ENCODE data around the gene ARMC9.
A peak's percentile ranks its signal among the peaks of the same experiment; 100 is the strongest.

Gene ARMC9

DNA sequence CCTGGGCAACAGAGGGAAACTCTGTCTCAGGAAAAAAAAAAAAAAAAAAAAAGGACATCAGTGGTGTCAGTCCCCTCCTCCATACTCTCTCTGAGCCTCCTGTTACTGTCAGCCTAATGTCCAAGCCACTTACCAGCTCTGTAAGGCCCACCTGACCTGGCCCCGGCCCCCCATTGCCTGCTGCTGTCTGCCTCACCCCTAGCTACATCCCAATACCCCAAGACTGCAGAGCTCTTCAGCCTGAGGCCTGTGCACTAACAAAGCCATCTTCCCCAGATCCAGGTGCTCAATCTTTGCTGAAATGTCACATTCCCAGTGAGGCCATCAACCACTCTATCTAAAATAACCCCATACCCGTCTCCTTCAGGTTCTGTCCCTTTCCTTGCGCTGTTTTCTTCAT is 5.7 kb downstream of the ARMC9 start:
- no peak for DNase-seq (ENCODE audit: low read depth)

DNA sequence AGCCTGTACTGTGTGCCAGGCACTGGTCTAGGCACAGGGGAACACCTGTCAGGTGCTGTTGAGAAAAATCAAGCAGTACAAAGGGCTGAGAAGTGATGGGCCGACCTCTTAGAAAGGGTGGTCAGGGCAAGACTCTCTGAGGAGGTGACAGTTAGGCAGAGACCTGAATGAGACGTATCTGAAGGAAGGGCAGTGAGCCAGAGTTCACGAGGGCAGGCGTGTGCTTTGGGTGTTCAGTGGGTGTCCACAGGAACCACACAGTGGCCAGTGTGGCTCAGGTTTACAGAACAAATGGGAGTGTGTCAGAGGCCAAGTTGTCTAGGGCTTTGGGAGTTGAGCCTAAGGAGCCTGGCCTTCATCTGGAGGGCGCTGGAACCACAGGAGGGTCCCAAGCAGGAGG is 6.2 kb downstream of the ARMC9 start:
- no peak for DNase-seq (ENCODE audit: low read depth)

DNA sequence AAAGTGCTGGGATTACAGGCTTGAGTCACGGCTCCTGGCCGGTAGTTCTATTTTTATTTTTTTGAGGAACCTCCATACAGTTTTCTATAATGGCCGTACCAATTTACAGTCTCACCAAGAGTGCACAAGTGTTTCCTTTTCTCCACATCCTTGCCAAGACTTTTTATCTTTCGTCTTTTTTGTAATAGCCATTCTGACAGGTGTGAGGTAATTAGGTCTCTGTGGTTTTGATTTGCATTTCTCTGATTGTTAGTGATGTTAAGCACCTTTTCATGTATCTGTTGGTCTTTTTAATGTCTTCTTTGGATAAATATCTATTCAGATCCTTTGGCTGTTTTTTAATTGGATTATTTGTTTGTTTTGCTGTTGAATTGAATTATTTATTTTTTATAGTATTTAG is 9.3 kb downstream of the ARMC9 start:
- no peak for DNase-seq (ENCODE audit: low read depth)

DNA sequence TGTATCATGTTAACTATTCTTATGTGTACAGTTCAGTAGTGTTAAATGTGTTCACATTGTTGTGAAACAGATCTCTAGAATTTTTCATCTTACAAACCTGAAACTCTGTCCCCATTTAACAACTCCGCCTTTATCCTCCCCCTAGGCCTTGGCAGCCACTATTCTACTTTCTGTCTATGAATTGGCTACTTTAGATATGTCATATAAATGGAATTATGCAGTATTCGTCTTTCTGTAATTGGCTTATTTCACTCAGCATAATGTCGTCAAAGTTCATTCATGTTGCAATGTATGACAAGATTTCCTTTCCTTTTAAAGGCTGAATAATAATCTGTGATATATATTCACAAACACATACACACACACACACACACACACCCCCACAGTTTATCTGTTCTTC is 12.4 kb downstream of the ARMC9 start:
- DNase-seq (ENCODE audit: low read depth), result no peak

GRCh38 chr2:231211486-231211885 is 13.1 kb downstream of the ARMC9 start:
- DNase-seq (ENCODE audit: low read depth), result no peak

DNA sequence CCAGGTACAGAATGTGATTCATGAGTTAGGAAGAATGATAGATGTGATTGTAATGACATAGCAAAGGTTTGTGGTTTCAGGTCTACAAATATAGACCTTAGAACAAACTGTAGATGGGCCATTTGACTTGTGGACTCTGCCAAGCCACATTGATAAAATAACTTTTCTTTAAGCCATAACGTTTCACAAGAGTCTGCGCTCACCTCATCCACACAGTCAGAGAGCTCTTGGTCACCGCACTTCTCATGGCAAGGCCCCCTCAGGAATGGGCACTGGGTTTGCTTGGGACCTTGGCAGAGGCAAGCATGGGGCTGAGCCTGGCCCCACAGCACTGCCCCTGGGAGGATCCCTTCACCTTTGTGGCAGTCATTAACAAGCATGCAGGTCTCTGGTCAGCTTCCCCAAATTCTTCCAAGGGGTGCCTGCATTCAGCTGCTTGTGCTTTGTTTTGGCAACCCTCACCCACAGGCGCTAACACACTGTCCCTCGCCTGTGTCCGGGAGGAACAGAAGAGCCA is 14.0 kb downstream of the ARMC9 start:
- DNase-seq (ENCODE audit: low read depth), result no peak

DNA sequence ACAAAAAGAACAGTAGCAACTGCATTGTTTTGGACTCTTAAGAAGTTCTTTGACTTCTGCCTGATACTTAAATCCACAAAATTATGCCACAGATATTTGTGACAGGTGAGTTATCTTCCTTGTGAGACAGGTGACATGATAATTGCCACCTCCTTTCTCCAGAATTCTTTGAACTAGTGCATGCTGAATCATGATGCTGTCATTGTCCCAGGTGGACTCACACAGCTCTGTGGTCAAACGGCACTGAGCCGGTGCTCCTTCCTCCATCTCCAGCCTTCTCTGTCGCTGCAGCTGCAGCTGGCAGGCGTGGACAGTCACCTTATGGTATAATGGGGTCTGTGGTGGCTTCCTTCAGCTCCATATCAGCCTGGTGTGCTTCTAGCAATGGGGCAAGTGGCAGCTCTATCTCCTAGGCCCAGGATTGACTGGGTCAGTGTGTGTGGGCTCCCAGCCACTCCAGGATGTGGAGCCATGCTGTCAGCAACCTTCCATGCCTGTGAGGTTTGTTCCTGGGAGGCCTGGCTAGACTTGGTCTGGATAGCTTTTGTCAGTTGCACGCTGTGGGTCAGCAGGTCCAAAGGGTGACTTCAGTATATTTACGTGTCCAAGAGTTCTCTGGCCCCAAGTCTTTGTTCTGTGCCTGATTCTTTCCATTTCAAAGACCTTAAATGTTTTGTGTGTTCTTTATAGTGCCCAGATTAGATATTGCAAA is 15.7 kb downstream of the ARMC9 start:
- no peak for DNase-seq (ENCODE audit: low read depth)

GRCh38 chr2:231218366-231218765 is 19.9 kb downstream of the ARMC9 start:
- no peak for DNase-seq (ENCODE audit: low read depth)

DNA sequence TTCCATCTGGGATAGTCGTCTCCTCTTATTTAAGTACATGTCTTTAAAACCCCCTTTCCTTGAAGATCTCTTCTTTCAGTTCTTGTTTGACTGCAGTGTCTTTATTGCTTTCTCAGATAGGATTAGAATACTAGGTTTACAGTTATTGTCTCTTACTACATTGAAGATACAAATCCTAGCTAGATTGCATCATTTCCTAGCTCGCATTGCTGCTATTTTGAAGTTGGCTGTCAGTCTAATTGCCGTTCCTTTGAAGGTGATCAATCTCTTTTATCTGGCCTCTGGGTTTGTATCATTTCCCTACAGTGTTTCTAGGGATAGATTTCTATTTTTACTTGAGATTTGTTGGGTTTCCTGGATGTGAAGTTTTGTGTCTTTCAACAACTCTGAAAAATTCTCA is 20.9 kb downstream of the ARMC9 start:
- DNase-seq (ENCODE audit: low read depth), result no peak

- DNase-seq (ENCODE audit: low read depth), result no peak
Measured at GRCh38 chr2:231221761-231222160, 23.3 kb downstream of the ARMC9 start.

- no peak for DNase-seq (ENCODE audit: low read depth)
Measured at GRCh38 chr2:231222318-231223000, 24.0 kb downstream of the ARMC9 start.

- DNase-seq (ENCODE audit: low read depth), result no peak
Measured at GRCh38 chr2:231223001-231223375, 24.6 kb downstream of the ARMC9 start.

- DNase-seq (ENCODE audit: low read depth), result no peak
Measured at GRCh38 chr2:231223458-231223976, 25.1 kb downstream of the ARMC9 start.

DNA sequence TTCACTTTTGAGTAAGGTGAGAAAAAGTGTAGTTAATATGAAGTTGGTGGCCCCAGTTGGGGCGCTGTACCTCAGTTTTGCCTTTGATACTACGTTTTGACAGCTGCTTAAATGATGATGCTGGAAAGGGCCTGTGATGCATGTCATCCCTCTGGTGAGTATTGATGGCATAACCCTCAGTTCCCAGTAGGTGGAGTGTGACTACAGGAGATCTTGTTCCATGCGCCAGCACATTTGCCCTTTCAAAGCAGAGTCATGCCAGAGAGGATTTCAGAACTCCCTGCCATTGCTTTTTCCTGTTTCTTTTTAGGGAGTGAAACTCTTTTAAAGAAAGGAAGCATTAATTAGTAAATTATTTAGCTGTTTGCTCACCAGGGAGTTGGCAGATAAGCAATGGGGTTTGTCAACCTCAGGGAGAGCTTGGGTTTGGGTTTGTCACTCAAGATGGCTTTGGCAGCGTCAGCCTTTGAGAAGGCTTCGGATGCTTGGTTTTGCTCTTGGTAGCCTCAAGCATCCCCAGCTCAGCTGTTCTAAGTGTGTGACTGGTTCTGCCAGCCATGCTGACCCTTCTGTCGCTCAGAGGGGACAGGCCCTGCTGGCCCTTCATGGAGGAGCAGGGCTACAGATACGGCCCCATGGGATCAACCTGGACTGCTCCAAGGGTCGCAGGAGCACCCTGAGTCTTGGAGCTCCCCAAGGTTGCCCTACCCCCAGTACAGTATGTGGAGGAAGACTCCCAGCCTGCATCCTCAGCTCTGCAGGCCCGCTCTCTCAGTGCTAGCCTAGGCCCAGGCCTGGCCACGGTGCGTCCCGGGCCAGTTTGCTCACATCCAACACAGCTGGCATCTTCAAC is 29.1 kb downstream of the ARMC9 start:
- DNase-seq (ENCODE audit: low read depth), result peak; percentile 22

DNA sequence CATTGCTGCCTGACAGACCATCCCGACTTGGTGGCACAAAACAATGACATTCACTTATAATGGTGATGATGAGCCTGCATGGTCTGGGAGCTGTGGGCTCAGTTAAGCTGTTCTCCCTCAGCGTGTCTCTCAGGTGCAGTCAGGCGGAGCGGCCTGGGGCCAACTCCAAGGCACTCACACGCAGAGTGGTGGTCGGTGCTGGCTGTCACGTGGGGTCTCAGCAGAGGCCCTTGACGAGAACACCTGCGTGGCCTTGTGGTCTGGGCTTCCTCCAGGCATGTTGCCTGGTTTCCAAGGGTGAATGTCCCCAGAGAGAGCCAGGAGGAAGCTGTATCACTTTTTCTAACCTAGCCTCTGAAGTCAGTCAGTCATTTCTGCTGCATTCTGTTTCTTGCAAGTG is 29.8 kb downstream of the ARMC9 start:
- no peak for DNase-seq (ENCODE audit: low read depth)

DNA sequence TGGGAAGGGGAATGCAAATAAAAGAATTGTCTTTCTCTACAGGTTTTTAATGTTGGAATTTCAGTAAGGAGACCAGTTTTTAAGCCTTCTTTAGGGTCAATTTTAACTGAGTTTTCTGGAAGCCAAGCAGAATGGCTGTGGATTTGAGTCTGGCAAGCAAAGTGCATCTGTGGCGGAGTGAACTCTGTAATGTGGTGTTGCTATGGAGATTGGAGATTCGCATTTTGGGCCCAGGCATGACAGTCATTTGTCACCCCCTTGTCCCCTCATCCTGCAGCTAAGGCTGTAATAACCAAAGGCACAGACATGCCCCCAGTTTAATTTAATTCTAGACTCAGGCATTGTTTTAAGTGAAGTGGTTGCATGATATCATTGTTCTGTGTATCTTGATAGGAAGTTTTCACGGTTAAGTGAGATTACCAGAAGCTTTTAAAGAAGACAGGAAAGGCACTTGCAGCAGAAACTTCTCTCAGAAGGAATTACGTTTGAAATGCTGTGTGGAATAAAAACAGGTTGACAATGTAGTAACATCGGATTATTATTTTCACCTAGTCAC is 30.6 kb downstream of the ARMC9 start:
- no peak for DNase-seq (ENCODE audit: low read depth)

- no peak for DNase-seq (ENCODE audit: low read depth)
Measured at GRCh38 chr2:231235217-231235616, 36.8 kb downstream of the ARMC9 start.

- no peak for DNase-seq (ENCODE audit: low read depth)
Measured at GRCh38 chr2:231238689-231239088, 40.3 kb downstream of the ARMC9 start.

DNA sequence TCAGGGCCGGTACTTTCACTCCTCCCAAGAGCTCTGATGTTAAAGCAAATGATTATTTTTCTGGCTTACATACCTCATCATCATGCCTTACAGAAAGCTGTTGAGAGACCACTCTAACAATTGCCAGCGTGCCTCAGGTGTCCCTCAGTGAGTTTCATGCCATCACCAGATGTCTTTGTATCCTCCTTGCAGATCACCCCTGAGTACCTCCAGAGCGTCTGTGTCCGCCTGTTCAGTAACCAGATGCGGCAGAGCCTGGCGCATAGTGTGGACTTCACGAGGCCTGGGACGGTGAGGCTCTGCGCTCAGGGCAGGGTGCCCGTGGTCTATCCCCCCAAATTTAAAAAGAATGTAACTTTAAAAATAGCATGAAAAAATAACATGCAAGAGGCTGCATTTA is 41.3 kb downstream of the ARMC9 start:
- no peak for DNase-seq (ENCODE audit: low read depth)

GRCh38 chr2:231241755-231242507 is 43.5 kb downstream of the ARMC9 start:
- DNase-seq (ENCODE audit: low read depth), result no peak

DNA sequence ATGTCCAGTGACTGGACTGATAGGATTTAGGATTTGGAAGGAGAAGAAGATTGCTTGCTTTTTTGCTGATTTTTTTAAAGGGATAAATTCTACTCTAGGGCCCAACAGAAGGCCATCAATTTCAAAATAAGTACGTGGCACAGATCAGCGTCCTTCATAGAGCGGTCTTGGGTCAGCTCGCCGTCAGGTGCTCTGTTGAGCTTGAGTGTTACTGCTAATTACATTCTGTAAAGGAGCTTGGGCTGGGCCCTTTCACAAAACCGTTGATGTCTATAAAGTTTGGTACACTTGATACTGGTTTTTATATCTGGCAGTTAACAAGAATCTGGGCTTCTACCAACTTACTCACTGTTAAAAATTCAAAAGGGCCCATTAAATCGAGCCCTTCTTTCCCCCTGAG is 45.4 kb downstream of the ARMC9 start:
- DNase-seq (ENCODE audit: low read depth), result no peak
